Liver (tissue), 9 donors: Measurements from ENCODE around the gene EFCC1. TPM values are rescaled to one million over a fixed set of nuclear protein-coding genes. Genes with fewer than 3 reads are reported as not detected.
A peak's percentile ranks its signal among the peaks of the same experiment; 100 is the strongest.
"Not testable (repeated sequence)": the region's sequence is repeated elsewhere in the genome, so short reads cannot be mapped to it uniquely, and the experiment has no call there.

Source experiments
- DNase-seq: peaks from one replicate; pipeline ENCODE4 v3.0.0-alpha.2; 2017; ENCODE audit warnings: low spot score
- H3K27ac ChIP-seq, 2 donors: one replicate each; pipeline ENCODE4 v1.7.0; 2013; ENCODE audit warnings: inconsistent platforms in 2 of 2, low read length in 2 of 2, control low read depth in 1 of 2, low read depth in 1 of 2, mild to moderate bottlenecking in 1 of 2
- H3K27me3 ChIP-seq, 4 donors: one replicate each; pipeline versions ENCODE4 v1.6.1 to v1.7.0; 2013; ENCODE audit warnings: low read length in 3 of 4, inconsistent platforms in 1 of 4, mild to moderate bottlenecking in 1 of 4, moderate library complexity in 1 of 4; ENCODE audit not compliant: control insufficient read depth in 4 of 4, insufficient read depth in 4 of 4
- H3K36me3 ChIP-seq, 4 donors: one replicate each; pipeline versions ENCODE4 v1.6.1 to v1.7.0; 2013; ENCODE audit warnings: low read length in 3 of 4, mild to moderate bottlenecking in 3 of 4, low read depth in 1 of 4, moderate library complexity in 1 of 4; ENCODE audit not compliant: control insufficient read depth in 4 of 4, insufficient read depth in 3 of 4
- H3K4me1 ChIP-seq, 4 donors: one replicate each; pipeline versions ENCODE4 v1.6.1 to v1.7.0; 2013; ENCODE audit warnings: low read length in 3 of 4, mild to moderate bottlenecking in 3 of 4, moderate library complexity in 1 of 4; ENCODE audit not compliant: control insufficient read depth in 4 of 4, insufficient read depth in 4 of 4
- H3K4me3 ChIP-seq, 3 donors: one replicate each; pipeline versions ENCODE4 v1.6.1 to v1.7.0; 2013; ENCODE audit warnings: low read length in 3 of 3, control low read depth in 1 of 3, low read depth in 1 of 3, mild to moderate bottlenecking in 1 of 3
- H3K9ac ChIP-seq, 2 donors: one replicate each; pipeline ENCODE4 v1.7.0; 2013; ENCODE audit warnings: low read length in 2 of 2, mild to moderate bottlenecking in 2 of 2, moderate library complexity in 2 of 2, control low read depth in 1 of 2, low read depth in 1 of 2
- H3K9me3 ChIP-seq, 4 donors: one replicate each; pipeline versions ENCODE4 v1.6.1 to v1.7.0; 2013; ENCODE audit warnings: low read length in 3 of 4; ENCODE audit not compliant: control insufficient read depth in 4 of 4
- EGR1 ChIP-seq, 2 donors: IDR thresholded peaks; 2 replicates each; pipeline ENCODE4 v1.6.1; 2016 to 2018; ENCODE audit warnings: antibody characterized with exemption in 2 of 2, low read depth in 2 of 2
- FOXA1 ChIP-seq: IDR thresholded peaks from 2 replicates; pipeline ENCODE4 v1.6.1; 2016; ENCODE audit warnings: antibody characterized with exemption
- FOXA2 ChIP-seq: IDR thresholded peaks from 2 replicates; pipeline ENCODE4 v1.6.1; 2016; ENCODE audit warnings: antibody characterized with exemption
- GABPA ChIP-seq, 2 donors: IDR thresholded peaks in 1 of 2; conservative IDR thresholded peaks in 1 of 2; 2 replicates each; pipeline ENCODE4 v1.6.1; 2016; ENCODE audit warnings: antibody characterized with exemption in 2 of 2, mild to moderate bottlenecking in 1 of 2, moderate library complexity in 1 of 2
- HNF4A ChIP-seq, 2 donors: conservative IDR thresholded peaks; 2 replicates each; pipeline ENCODE4 v1.6.1; 2016; ENCODE audit warnings: antibody characterized with exemption in 2 of 2, mild to moderate bottlenecking in 2 of 2
- HNF4G ChIP-seq: IDR thresholded peaks from 2 replicates; pipeline ENCODE4 v1.6.1; 2016; ENCODE audit warnings: antibody characterized with exemption
- JUND ChIP-seq, 2 donors: IDR thresholded peaks; 2 replicates each; pipeline ENCODE4 v1.6.1; 2016; ENCODE audit warnings: antibody characterized with exemption in 2 of 2
- NR2F2 ChIP-seq: IDR thresholded peaks from 2 replicates; pipeline ENCODE4 v1.6.1; 2016; ENCODE audit warnings: antibody characterized with exemption
- RAD21 ChIP-seq, 2 donors: IDR thresholded peaks; 2 replicates each; pipeline ENCODE4 v1.6.1; 2016; ENCODE audit warnings: antibody characterized with exemption in 2 of 2, mild to moderate bottlenecking in 2 of 2
- RXRA ChIP-seq, 2 donors: IDR thresholded peaks; 2 replicates each; pipeline ENCODE4 v1.6.1; 2017 to 2018; ENCODE audit warnings: antibody characterized with exemption in 2 of 2, mild to moderate bottlenecking in 1 of 2
- SP1 ChIP-seq: IDR thresholded peaks from 2 replicates; pipeline ENCODE4 v1.6.1; 2018; ENCODE audit warnings: antibody characterized with exemption, mild to moderate bottlenecking
- TAF1 ChIP-seq: conservative IDR thresholded peaks from 2 replicates; pipeline ENCODE4 v1.6.1; 2016; ENCODE audit warnings: antibody characterized with exemption, mild to moderate bottlenecking
- YY1 ChIP-seq: IDR thresholded peaks from 2 replicates; pipeline ENCODE4 v1.6.1; 2016; ENCODE audit warnings: antibody characterized with exemption, mild to moderate bottlenecking
- WGBS: extraction: QIAGEN DNeasy Blood & Tissue Kit; methylation state at CpG from one replicate; pipeline ENCODE4 v1.1.7; 2013; 5-methylcytosine and 5-hydroxymethylcytosine counted together
- polyA plus RNA-seq, 2 donors: library from polyadenylated mRNA; stranded (reverse) in 1 of 2; unstranded in 1 of 2; fragments of 200-250 nt in 1 of 2; fragments of >200 nt in 1 of 2; fragmentation: Nextera tagmentation in 1 of 2; extraction: Ambion mirVana in 1 of 2; gene quantifications; one replicate each; pipeline versions ENCODE4 v1.2.1 to v1.2.3, GENCODE V29; 2013 to 2015
- total RNA-seq, 2 donors: library from RNA; depleted of rRNA; stranded (reverse); fragments of >200 nt; gene quantifications; one replicate each; pipeline ENCODE4 v1.2.3, GENCODE V29; 2014
- TF ChIP-seq, protein P1 (sequence below): fragments of 150-350 bp; IDR thresholded peaks from 2 replicates; pipeline ENCODE4 v1.5.1; 2017; ENCODE audit warnings: improper control_type of control experiment, low read depth, low read length; ENCODE audit not compliant: missing input control
- TF ChIP-seq, protein P2 (sequence below): IDR thresholded peaks from 2 replicates; pipeline ENCODE4 v1.6.1; 2016; ENCODE audit warnings: antibody characterized with exemption
- TF ChIP-seq, protein P3 (sequence below): IDR thresholded peaks from 2 replicates; pipeline ENCODE4 v1.6.1; 2016; ENCODE audit warnings: antibody characterized with exemption, mild to moderate bottlenecking
- TF ChIP-seq, protein P4 (sequence below): IDR thresholded peaks from 2 replicates; pipeline ENCODE4 v1.6.1; 2016; ENCODE audit warnings: antibody characterized with exemption
- TF ChIP-seq, protein P5 (sequence below): IDR thresholded peaks from 2 replicates; pipeline ENCODE4 v1.6.1; 2016; ENCODE audit warnings: antibody characterized with exemption
- donor health status: healthy.
- donor health status: healthy.
- donor health status: healthy.
- donor health status: healthy.
- donor health status: healthy.

Gene EFCC1
- total and polyA plus RNA-seq, 4 donors: 0.08 to 1.0 (median 0.24) TPM

DNA sequence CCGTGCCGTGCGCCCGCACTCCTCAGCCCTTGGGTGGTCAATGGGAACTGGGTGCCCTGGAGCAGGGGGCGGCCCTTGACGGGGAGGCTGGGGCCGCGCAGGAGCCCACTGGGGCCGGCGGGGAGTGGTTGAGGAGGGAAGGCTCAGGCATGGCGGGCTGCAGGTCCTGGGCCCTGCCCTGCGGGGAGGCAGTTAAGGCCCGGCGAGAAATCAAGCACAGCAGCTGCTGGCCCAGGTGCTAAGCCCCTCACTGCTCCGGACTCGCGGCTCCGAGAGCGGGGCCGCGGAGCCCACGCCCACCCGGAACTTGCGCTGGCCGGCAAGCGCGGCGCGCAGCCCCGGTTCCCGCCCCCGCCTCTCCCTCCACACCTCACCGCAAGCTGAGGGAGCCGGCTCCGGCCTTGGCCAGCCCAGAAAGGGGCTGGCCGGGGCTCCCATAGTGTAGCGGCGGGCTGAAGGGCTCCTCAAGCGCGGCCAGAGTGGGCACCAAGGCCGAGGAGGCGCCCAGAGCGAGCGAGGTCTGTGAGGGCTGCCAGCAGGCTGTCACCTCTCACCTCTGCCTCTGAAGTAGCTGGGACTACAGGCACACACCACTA is 67.3 kb downstream of the EFCC1 start:
- WGBS: 21% methylated on average over 44 of the region's 44 CpGs
- Histone ChIP-seq H3K4me1 (peaks cover 0 to 2% (median 0%) of the 10 kb centered on the region in 4 donors), H3K27me3 (no peaks in the 10 kb centered on the region), H3K9ac (no peak overlapping the region), H3K36me3 (no peaks in the 10 kb centered on the region), H3K27ac (no peak overlapping the region), H3K4me3 (peak overlapping the region in 2 of 3 donors; percentile 23 to 32), H3K9me3 (no peaks in the 10 kb centered on the region)
- DNase-seq: peak; percentile 59
- TF ChIP-seq, protein P1, sequence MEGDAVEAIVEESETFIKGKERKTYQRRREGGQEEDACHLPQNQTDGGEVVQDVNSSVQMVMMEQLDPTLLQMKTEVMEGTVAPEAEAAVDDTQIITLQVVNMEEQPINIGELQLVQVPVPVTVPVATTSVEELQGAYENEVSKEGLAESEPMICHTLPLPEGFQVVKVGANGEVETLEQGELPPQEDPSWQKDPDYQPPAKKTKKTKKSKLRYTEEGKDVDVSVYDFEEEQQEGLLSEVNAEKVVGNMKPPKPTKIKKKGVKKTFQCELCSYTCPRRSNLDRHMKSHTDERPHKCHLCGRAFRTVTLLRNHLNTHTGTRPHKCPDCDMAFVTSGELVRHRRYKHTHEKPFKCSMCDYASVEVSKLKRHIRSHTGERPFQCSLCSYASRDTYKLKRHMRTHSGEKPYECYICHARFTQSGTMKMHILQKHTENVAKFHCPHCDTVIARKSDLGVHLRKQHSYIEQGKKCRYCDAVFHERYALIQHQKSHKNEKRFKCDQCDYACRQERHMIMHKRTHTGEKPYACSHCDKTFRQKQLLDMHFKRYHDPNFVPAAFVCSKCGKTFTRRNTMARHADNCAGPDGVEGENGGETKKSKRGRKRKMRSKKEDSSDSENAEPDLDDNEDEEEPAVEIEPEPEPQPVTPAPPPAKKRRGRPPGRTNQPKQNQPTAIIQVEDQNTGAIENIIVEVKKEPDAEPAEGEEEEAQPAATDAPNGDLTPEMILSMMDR: no peak
- TF ChIP-seq, protein P2, sequence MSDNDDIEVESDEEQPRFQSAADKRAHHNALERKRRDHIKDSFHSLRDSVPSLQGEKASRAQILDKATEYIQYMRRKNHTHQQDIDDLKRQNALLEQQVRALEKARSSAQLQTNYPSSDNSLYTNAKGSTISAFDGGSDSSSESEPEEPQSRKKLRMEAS: no peak
- TF ChIP-seq FOXA1 (no peak), EGR1 (IDR thresholded peaks at IDR 0.05; ENCODE audit: low read depth in 2 of 2) (no peak), HNF4G (no peak), YY1 (no peak), TAF1 (no peak), RAD21 (IDR thresholded peaks at IDR 0.05) (no peak), NR2F2 (no peak), FOXA2 (no peak), RXRA (IDR thresholded peaks at IDR 0.05) (no peak), SP1 (no peak), JUND (IDR thresholded peaks at IDR 0.05) (no peak), HNF4A (conservative IDR thresholded peaks at IDR 0.05) (no peak), GABPA (IDR thresholded peaks at IDR 0.05 in 1 of 2, conservative IDR thresholded peaks at IDR 0.05 in 1 of 2) (no peak)
- TF ChIP-seq, protein P3, sequence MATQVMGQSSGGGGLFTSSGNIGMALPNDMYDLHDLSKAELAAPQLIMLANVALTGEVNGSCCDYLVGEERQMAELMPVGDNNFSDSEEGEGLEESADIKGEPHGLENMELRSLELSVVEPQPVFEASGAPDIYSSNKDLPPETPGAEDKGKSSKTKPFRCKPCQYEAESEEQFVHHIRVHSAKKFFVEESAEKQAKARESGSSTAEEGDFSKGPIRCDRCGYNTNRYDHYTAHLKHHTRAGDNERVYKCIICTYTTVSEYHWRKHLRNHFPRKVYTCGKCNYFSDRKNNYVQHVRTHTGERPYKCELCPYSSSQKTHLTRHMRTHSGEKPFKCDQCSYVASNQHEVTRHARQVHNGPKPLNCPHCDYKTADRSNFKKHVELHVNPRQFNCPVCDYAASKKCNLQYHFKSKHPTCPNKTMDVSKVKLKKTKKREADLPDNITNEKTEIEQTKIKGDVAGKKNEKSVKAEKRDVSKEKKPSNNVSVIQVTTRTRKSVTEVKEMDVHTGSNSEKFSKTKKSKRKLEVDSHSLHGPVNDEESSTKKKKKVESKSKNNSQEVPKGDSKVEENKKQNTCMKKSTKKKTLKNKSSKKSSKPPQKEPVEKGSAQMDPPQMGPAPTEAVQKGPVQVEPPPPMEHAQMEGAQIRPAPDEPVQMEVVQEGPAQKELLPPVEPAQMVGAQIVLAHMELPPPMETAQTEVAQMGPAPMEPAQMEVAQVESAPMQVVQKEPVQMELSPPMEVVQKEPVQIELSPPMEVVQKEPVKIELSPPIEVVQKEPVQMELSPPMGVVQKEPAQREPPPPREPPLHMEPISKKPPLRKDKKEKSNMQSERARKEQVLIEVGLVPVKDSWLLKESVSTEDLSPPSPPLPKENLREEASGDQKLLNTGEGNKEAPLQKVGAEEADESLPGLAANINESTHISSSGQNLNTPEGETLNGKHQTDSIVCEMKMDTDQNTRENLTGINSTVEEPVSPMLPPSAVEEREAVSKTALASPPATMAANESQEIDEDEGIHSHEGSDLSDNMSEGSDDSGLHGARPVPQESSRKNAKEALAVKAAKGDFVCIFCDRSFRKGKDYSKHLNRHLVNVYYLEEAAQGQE: no peak
- TF ChIP-seq, protein P4, sequence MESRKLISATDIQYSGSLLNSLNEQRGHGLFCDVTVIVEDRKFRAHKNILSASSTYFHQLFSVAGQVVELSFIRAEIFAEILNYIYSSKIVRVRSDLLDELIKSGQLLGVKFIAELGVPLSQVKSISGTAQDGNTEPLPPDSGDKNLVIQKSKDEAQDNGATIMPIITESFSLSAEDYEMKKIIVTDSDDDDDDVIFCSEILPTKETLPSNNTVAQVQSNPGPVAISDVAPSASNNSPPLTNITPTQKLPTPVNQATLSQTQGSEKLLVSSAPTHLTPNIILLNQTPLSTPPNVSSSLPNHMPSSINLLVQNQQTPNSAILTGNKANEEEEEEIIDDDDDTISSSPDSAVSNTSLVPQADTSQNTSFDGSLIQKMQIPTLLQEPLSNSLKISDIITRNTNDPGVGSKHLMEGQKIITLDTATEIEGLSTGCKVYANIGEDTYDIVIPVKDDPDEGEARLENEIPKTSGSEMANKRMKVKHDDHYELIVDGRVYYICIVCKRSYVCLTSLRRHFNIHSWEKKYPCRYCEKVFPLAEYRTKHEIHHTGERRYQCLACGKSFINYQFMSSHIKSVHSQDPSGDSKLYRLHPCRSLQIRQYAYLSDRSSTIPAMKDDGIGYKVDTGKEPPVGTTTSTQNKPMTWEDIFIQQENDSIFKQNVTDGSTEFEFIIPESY: no peak
- TF ChIP-seq, protein P5, sequence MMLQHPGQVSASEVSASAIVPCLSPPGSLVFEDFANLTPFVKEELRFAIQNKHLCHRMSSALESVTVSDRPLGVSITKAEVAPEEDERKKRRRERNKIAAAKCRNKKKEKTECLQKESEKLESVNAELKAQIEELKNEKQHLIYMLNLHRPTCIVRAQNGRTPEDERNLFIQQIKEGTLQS: no peak

DNA sequence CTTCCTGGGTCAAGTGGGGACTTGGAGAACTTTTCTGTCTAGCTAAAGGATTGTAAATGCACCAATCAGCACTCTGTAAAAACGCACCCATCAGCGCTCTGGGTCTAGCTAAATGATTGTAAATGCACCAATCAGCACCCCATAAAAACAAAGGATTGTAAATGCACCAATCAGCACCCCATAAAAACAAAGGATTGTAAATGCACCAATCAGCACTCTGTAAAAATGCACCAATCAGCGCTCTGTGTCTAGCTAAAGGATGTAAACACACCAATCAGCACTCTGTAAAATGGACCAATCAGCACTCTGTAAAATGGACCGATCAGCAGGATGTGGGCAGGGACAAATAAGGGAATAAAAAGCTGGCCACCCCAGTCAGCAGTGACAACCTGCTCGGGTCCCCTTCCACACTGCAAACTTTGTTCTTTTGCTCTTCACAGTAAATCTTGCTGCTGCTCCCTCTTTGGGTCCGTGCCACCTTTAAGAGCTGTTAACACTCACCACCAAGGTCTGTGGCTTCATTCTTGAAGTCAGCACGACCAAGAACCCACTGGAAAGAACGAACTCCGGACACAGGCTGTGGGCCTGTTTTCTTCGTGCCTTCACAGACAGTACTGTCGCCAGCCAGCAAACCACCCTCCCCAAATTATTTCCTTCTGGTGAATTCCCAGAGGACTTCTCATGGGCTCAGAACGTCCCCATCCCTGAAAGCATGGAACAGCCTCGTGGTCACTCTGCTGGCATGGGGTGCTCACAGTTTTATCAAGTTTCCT is 68.4 kb downstream of the EFCC1 start:
- H3K4me3 ChIP-seq, H3K9me3 ChIP-seq, H3K27ac ChIP-seq, H3K27me3 ChIP-seq, DNase-seq, H3K36me3 ChIP-seq, H3K9ac ChIP-seq, H3K4me1 ChIP-seq: not testable (repeated sequence)
- WGBS: 93% methylated on average over 13 of the region's 13 CpGs
